HG03442 (cell line): ENCODE results near the gene NDUFB4.

ENCODE experiments used
- ATAC-seq: cut with Tn5 transposase; IDR thresholded peaks from one replicate; pipeline ENCODE4 v1.9.1; 2021; ENCODE audit warnings: mild to moderate bottlenecking, moderate library complexity; ENCODE audit not compliant: unreplicated experiment

Gene NDUFB4

GRCh38 chr3:120596116-120596852 lies at the start of gene NDUFB4:
Gene NDUFB4, plus strand, starts transcription at chr3:120596336. Its CDS starts 24 bp downstream, at chr3:120596360.
- peak; percentile 93 for ATAC-seq

- ATAC-seq, result no peak
These were observed 45.6 kb upstream of the NDUFB4 start for GRCh38 chr3:120550546-120550945.

- ATAC-seq, result no peak
These were observed 43.7 kb upstream of the NDUFB4 start for GRCh38 chr3:120552184-120553172.

- no peak for ATAC-seq
These were observed 41.1 kb upstream of the NDUFB4 start for GRCh38 chr3:120554812-120555606.

- ATAC-seq, result no peak
These were observed 40.3 kb upstream of the NDUFB4 start for GRCh38 chr3:120555657-120556509.

- no peak for ATAC-seq
These were observed 39.0 kb upstream of the NDUFB4 start for GRCh38 chr3:120557115-120557514.

- ATAC-seq, result peak; percentile 87
These were observed 37.3 kb upstream of the NDUFB4 start for GRCh38 chr3:120558771-120559241.

GRCh38 chr3:120559242-120560061 lies 36.7 kb upstream of the NDUFB4 start:
- ATAC-seq, result peak; percentile 26

GRCh38 chr3:120560304-120561250 lies 35.6 kb upstream of the NDUFB4 start:
- no peak for ATAC-seq

- peak; percentile 46 for ATAC-seq
These were observed 34.7 kb upstream of the NDUFB4 start for GRCh38 chr3:120561251-120562045.

- no peak for ATAC-seq
These were observed 32.6 kb upstream of the NDUFB4 start for GRCh38 chr3:120563356-120564022.

- no peak for ATAC-seq
These were observed 29.7 kb upstream of the NDUFB4 start for GRCh38 chr3:120566243-120566975.

- ATAC-seq, result no peak
These were observed 28.6 kb upstream of the NDUFB4 start for GRCh38 chr3:120567370-120568201.

GRCh38 chr3:120568202-120568531 lies 28.0 kb upstream of the NDUFB4 start:
- ATAC-seq, result no peak

GRCh38 chr3:120568598-120568997 lies 27.5 kb upstream of the NDUFB4 start:
- ATAC-seq, result no peak
